Measurements from ENCODE around the gene FANCG.

The FANCG gene

DNA sequence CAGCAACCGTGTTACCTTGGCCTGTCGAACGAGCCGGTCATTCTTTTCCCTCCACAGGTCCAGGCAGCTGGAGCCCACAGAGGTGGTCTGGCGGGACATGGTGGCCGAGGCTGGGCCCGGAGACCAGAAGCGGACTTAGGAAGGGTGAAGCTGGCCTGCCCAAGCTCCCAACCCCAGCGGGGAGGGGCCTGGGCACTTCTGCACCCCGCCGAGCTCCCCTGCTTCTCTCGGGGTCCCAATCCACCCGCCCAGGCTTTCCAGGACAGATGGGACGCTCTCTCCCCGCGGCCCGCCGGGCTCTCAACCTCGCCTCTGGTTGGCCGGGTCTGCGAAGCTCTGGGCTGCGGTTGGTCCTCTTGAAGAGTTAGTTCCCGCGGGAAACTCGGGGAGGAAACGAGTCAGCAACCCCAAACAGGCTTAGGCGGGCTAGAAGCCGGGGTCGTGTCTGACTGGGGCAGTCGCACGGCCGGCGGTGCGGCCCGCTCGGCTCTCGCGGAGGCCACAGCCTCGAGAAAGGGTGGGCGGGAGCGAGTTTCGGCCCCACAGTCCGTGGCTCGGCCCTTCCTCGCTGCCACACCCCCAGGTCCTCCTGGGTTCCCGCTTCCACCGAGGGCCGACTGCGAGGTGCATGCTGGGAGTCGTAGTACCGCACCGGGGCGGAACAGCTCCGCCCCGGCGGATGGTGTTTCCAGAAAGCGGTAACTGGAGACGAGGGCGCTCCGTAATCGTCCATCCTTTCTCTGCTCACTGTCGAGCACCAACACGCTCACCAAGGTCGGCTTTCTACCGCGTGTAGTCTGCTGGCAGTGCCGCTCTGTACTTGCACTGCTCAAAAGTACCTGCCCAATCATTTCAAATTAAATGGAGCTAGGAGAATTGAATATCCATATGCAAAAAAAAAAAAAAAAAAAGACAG, at the start of gene FANCG:
FANCG (minus strand) TSS at position 517 of the 916 bp plus-strand sequence; CDS start at position 99, 418 bp downstream.
- peak; percentile 21 for FAIRE-seq

DNA sequence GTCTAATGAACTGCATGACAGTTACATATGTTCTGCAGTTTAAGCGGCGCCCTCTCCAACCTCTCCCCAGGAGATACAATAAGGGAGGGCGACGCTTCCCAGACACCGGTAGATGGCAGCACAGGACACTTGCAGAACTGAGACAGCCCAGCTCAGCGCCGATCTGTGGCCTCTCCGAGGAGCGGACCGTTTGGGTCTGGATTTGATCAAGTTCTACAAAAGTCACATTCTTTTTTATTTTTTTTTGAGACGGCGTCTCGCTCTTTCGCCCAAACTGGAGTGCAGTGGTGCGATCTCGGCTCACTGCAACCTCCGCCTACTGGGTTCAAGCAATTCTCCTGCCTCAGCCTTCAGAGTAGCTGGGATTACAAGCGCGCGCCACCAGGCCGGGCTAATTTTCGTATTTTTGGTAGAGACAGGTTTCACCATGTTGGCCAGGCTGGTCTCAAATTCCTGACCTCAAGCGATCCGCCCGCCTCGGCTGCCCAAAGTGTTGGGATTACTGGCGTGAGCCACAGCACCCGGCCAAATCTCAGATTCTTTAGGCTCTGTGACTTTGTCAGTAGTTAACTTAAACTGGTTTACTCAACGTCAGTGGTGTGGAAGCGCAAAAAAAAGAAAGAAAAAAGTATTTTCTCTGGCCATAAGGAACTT, 37.3 kb upstream of the FANCG start:
- FAIRE-seq = peak; percentile 91

DNA sequence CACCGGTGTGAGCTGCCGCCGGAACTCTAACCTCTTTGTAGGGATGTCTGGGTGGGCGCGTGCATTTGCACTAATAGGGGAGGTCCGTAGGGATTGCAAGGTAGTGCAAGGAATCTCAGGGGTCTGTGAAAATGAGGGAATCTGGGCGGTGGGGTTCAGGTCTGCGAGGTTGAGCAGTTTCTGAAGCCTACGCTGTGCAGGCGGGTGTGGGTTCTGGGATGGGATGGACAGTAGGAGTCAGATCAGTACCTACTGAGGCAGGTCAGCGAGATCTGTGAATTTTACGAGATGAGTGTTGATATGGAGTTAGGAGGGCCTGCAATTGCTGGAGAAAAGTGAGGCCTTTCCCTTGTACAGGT, 36.8 kb upstream of the FANCG start:
- no peak for FAIRE-seq

DNA sequence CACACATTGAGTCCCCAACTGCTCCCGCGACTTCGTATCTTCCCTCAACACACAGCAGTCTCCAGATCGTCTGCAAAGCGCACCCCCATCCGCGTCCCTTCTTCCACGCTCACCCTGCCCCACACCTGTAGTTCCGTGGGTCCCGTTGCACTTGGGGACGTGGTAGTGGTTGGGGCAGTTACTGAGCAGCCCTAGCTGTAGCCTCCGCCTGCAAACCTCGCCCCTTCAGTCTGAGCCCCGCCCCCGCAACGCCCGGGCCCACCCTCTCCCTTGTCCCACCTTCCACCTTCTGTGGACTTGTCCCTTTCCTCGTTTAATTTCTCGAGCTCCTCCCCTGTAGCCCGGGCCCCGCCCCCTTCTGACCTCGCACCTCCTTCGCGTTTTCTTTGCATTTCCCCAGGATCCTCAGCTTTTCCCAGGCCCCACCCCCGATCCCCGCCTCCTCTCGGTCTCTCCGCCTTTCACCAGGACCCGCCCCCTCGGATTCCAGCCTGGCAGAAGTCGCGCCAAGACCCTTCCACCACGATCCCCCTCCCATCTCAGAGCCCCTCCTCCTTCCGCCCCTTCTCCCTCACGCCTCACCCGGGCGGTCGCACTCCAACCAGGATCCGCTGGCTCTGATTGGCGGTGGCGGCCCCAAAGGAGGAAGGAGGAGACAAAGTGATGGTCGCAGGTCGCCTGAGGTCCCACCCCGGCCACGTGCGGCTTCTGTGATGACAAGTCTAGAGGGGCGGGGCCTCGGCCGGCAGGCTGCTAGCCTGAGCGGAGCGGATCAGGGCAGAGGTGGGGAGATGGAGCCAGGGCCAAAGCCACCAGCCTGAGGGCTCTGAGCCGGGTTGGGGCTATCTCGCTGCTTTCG, 36.2 kb upstream of the FANCG start, which contains the start of gene ATOSB:
ATOSB (minus strand) TSS at position 183 of the 859 bp plus-strand sequence. CDS start 7,588 bp downstream, outside the sequence.
- peak; percentile 93 for FAIRE-seq

DNA sequence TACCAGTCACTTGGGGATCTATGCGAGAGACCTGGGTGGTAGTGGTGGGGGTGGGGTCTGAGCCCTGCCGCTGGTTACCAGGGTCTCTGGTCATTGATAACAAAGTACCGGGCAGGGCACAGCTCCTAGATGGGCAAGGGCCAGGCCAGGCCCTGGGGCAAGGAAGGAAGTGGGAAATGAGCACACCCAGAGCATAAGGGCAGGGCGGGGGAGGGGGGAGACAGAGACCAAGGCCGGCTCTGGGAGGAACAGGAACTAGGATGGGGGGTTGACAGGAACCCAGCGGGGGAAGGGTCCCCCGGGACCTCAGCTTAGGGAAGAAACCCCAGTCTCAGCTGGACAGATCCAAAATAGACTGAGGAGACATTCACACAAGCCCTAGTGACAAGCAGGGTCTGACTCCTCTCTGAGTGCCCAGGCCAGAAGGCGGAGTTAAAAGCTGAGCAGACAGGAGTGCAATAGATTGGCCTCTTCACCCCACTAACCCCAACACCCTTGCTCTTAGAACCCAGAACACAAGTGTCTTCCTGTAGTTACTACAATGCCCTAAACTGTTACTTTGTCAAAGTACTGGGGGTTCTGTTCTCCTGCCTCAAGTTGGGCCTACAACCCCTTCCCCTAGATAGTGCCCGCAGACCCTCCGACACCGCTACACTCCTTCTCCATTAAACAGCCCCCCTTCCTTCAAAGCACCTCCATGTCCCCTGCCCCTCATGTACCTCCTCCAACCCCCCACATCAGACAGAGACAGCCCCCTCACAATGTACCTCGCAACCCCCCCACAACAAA, 35.3 kb upstream of the FANCG start:
- no peak for FAIRE-seq

DNA sequence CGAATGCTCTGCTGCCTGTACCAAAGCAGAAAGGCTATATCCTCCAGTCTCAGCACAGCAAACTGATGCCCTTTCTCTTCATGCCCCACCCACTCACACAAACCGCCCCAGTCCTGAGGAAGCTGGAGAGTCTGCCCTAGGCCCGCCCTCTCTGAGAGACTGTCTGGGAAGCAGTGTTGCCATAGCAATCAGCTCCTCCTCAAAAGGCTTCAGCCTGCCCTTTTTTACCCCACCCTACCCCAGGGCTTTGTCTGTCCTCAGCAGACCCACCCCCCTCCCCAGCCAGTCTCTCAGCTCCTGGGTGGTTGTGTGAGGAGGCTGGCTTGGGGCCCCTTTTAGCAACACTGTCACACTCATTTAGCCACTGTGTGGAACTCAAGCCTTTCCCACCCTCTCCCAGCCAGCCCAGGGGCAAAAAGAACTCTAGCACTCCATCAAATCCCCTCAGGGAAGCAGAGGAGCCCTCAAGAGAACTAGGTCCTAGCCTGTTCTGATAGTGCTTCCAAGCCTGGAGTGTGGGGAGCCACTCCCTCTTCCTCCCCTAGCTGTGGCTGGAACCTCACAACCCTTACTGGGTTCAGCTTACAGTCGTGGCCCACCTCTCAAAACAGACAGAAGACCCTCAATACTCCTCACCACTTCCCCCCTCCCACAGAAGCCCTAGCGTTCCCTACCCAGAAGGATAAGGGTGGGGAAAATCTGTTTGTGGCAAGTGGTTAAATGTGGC, 34.5 kb upstream of the FANCG start:
- FAIRE-seq = no peak

DNA sequence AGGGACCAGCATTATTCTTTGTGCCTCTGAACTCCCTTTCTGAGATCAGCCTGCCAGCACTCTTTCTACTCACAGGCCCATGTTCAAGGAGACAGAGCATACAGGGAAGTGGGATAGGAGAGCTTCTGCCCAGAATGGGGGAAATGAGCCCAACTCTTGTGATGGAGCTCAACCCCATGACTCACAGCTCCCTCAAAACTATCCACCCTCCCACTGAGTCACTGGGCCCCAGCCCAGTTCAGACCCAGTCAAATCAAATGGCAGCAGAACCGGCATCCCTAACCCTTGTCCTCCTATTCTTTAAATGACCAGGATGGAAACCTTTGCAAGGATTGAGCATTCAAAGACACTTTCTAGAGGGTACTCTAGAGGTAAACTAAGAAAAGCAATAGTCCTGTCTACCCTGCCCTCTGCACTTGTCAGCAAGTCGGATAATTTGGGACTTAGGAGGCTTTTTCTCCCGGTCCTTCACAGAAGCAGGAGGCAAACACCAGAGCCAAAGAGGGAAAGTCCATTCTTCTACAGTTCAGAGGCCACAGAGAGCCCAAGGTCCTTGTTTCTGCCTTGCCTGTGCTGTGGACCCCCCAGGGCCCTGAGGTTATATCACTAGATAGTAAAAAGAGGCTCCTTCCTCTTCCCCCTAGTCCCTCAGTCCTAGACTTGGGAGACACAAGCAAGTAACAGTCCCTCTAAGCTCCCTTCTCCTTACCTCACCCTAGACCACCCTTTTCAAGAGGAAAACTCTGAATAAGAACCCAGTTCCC, 32.7 kb upstream of the FANCG start:
- no peak for FAIRE-seq

DNA sequence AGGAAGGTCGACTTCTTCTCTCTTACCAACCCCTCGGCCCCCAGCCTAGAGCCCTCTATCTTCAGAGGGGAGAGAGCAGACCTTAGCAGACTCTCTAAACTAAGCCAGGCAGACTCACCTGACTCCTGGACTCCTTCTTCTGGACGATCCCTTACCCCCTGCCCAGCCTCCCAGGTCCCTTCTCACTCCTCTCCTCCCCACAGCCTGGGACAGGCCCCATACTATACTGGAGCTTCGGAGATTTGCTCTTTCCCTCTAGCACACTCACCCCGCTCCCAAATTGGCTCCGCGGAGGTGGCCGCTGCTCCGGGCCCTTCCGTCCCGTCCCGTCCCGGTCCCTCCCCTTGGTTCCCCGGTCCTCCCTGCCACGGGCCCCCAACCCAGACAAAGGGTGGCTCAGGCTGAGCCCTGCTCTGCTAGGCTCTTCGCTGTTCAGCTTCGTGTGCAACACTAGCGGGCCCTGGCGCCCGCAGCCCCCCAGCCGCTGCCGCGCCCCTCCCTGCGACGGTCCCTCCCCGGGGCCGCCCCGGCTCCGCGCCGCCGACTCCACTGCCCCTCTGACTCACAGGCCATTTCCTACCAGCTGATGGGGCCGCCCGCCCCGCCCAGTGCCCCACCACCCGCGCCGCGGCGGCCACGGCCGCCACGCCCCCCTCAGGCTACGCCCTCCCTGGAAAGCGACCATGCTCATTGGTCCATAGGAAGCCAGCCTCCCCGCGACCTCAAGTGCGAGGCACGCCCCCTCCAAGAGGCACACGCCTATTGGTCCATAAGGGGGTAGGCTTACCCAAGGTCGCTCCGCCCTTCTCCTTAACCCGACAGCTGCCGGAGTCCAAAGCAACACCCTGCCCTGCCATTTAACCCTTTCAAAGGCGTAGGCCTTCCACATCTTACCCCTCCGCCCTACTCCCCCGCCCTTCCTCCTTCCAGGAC, 31.5 kb upstream of the FANCG start:
- FAIRE-seq = peak; percentile 31

DNA sequence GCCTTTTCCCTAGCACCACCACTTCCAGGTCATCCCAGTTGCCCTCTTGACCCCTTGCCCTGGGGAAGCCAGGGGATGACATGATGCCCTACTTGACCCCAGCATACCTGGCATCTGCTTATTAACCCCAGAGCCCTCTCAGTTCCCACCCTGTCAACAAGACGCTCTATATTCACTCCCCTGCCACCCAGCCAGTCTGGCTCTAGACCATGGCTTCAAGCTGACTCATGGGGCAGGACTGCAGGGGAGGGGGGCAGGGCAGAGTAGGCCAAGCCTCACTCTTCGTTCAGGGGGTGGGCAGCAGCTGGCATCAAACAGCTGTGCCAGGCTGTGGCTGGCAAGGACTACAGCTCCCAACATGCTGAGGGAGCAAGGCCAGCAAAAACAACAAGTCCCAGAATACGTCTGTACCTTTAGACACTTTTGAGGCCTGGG, 30.6 kb upstream of the FANCG start:
- no peak for FAIRE-seq

DNA sequence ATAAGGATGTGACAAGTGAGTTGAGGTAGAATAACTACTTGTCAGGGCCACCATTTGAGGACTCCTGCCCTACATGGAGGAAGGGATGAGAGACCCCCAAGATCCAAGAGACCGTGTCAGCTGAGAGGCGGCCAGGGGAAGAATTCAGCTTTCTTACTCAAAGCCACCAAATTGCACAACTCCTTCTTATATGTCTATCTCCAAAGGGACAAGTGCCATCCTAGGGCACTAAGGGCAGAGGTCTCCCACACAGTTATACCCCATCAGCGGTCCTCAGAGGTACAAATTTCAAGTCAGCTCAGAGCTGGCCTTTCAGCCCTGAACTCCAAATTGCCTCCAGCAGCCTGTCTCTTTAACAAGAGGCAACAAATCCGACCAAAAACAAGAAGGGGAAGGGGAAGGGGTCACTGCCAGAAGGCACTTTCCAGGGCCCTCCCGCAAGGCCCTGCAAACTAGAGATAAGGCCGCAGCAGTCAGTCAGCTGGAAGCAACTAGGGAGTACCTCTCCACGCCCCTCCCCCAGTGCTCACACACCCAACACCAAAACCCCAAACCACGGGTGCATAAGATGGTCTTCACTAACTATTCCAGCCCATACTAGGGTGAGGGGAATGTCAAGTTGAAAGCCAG, 29.3 kb upstream of the FANCG start:
- no peak for FAIRE-seq

DNA sequence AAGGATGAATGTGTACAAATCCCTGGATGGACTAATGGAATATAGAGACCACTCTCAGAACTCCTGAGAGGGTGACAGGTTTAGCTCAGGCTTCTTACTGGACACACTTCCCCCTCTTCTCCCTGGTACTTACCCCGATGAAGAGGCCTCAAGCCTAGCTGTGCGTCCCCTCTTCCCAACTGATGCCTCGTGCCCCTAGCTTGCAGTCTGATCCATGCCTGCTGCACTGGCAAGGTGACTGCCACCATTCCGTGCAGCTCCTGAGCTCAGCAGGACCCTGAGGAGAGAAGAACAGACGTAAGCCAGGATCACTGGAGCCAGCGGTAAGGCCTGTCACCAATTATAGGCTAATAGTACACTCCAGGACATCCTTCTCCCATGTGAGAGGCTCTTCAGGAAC, 28.7 kb upstream of the FANCG start:
- FAIRE-seq = no peak

DNA sequence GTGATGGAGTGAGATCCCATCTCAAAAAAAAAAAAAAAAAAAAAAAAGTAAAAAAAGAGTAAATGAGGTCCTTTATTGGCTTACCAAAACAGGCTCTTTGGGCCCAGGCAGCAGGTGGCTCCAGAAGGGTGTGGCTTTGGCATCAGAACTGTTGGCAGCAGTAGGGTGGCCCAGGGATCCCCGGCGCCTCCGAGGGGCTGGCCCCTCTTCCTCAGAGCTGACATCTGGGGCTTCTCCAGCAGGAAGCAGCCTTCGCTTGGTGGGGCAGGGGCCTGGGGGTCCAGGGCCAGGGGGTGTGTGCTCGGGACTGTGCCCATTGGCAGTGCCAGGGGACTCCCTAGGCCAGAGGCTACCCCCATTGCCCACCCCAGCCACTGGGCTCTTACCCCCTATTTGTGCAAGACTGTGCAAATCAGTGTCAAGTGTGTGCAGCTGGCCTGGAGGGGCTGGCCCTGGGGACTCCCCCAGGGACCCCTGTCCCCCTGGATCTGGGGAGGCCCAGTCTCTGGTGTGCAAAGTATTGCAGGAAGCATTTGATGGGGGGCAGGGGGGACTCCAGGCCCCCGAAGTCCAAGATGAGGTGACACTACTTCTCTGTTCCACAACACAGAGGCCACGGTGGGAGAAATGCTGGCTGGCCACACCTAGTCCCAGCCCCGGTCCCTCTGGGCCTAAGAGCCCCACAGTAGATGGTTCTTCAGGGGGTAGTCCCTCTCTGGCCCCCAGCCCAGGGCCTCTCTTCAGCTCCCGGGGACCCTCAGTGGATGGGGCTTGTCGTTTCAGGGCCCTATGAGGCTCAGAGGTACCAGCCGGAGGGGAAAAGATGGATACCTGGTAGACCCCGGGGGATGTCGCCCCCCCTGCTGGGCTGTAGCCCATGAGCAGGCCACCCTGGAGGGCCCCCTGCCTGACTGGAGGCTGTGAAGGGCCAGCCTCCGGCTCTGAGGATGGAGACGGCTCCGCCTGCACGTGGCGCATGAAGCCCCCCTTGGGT, 27.9 kb upstream of the FANCG start:
- FAIRE-seq = no peak

DNA sequence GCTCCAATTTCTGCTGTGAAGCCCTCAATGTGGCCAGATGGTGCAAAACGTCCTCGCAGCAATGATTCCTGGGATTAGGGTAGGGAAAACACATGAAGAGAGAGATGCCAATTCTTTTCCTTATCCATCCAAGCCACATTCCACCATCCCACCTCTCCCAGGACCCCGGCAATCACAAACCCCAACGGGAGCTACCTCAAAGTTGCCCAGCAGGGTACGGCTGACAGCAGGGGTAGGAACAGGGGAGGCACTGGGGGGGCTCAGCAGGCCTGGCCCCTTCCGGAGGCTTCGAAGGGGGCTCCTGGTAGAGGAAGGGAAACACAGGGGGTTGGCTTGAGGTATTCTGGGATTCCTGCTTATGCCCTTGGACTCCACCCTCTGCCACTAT, 26.6 kb upstream of the FANCG start:
- no peak for FAIRE-seq

DNA sequence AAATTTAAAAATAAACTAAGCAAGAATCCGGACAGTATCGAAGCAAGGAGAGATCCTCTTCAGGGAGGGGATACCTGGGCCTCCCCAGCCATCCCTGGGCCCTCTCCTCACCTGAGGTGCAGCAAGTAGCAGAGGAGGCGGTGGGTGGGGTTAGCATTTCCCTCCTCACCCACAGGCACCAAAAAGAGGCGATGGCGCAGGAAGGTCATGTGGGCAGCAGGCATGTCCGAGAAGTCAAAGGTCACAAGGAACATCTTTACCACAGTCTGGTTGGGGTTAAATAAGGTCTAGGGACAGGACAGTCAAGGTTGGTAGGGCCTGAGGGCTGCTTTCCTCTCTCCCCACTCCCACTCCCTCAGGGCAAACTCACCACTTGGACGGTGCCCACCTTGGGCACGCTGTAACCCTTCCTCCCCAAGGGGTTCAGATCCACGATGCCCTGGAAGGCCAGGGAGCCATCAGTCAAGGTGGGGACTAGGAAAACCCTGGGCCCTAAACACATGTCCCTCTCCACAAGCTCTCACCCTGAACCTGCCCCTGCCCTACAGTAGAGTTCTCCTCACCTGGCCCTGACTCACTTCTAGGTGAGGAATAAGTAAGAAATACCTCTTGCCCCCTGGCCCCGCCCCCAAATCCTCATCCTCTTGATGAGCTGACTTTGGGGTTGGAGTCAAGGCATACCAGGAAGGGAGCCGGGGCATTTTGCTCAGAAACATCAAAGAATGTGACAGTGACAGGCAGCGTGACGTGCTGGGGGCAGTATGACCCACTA, 26.0 kb upstream of the FANCG start:
- no peak for FAIRE-seq

DNA sequence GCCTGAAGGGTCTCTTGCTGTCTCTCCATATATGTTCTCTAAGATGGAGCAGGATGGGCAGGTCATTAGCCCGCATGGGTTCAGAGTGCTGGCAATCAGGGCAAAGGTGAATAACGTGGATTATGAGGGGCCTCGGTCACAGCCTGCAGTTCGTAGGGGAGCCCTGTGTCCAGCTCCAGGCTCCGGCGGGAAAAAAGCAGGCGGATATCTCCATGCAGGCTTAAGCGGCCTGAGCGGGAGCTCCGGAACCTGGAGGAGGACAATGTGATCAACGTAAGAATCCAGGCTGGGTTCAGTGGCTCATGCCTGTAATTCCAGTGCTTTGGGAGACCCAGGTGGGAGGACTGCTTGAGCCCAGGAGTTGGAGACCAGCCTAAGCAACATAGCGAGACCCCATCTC, 25.4 kb upstream of the FANCG start:
- FAIRE-seq = no peak

DNA sequence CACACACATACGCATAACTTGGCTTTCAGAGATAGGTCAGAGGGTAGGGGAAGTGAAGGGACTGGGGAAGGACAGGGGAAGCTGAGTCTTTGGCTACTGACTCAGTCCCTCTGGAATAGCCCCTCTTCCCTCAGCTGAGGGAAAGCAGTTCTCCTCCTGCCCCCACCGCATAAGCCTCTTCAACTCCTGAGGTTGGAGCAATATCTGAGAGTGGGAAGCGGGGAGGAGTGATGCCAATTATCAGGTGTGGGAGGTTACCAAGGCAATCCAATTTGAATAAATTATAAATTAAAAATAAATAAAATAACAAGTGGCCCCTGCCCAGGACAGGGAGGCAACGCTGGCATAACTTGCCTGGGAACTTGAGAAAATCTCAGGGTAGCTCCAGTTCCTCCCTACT, 24.8 kb upstream of the FANCG start:
- FAIRE-seq = no peak

DNA sequence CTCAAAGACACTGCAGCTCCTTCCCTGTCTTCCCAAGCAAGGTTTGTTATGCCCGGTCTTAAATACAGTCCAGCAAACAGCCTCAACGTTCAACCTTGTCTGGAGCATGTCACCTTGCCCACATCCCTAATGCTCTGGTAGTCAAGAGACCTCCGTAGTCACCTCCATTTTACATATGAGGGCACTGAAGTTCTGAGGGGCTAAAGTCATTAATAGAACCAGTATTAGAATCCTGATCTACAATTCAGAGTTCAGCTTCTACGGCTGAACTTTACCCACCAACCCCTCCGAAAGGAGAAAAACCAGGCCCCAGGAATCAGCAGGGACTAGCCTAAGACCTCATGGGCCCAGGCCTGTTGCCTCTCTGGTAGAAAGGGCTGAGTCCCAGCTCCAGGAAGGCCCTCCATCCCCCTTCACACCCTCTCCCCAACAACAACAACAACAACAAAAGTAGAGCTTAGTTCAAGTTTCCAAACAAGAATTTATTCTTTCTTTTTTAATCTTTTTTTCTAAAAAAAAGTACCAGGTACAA, 24.0 kb upstream of the FANCG start:
- no peak for FAIRE-seq

Data from endometrium (tissue), 2 donors.